GM12878 (cell line): Measurements from ENCODE around the gene RAB22A. TPM values are rescaled to one million over a fixed set of nuclear protein-coding genes. Genes with fewer than 3 reads are reported as not detected.

ENCODE experiments used
- ATAC-seq: fragments of 200-7000 bp; cut with Tn5 transposase; 3 replicates; pipeline ENCODE4 v1.9.1; 2020; ENCODE audit warnings: mild to moderate bottlenecking, moderate library complexity
- BruUV-seq: library from RNA; stranded (reverse); fragments of 400-500 nt; replicated peaks from 2 replicates; lab custom pipeline; 2021; lab: Mats Ljungman, UMichigan
- CTCF ChIA-PET: fragments of 300-600 bp; sonication (Branson Sonifier 250); formaldehyde crosslinking; extraction: SDS; loops from one replicate; lab custom pipeline; 2021; ENCODE audit warnings: inconsistent platforms; lab: Yijun Ruan, JAX
- POLR2A ChIA-PET: fragments of 350-600 bp; formaldehyde crosslinking; extraction: SDS; loops from one replicate; lab custom pipeline; 2021; ENCODE audit warnings: inconsistent platforms; lab: Charles Lee
- RAD21 ChIA-PET: fragments of 300-600 bp; sonication (Branson Sonifier 250); formaldehyde crosslinking; loops from one replicate; lab custom pipeline; 2023; ENCODE audit warnings: antibody characterized with exemption; ENCODE audit not compliant: unreplicated experiment; lab: Charles Lee
- SMC1A ChIA-PET: fragments of 300-600 bp; sonication (Branson Sonifier 250); formaldehyde crosslinking; loops from one replicate; lab custom pipeline; 2023; ENCODE audit not compliant: unreplicated experiment, uncharacterized antibody; lab: Charles Lee
- DNase-seq: peaks from one replicate; pipeline ENCODE4 v3.0.0-alpha.2; 2011; ENCODE audit warnings: low read depth, low spot score
- FAIRE-seq: peaks from 3 replicates; lab custom pipeline; 2011; peaks lifted over from hg19 to GRCh38; lab: Jason Lieb, UNC
- H2AFZ ChIP-seq: 2 replicates; pipeline ENCODE4 v1.6.0; 2011; ENCODE audit warnings: low read depth, low read length, control low read depth; ENCODE audit not compliant: control insufficient read depth
- H3K27ac ChIP-seq: 2 replicates; pipeline ENCODE4 v1.5.1; 2011; ENCODE audit warnings: control low read depth; ENCODE audit not compliant: control insufficient read depth, insufficient read depth
- H3K27me3 ChIP-seq, 2 experiments: replicated peaks in 1 of 2; 2 replicates each; pipeline versions ENCODE4 v1.6.0 to v1.6.1; 2011; ENCODE audit warnings: low read length in 1 of 2; ENCODE audit not compliant: control insufficient read depth in 2 of 2, insufficient read depth in 2 of 2
- H3K36me3 ChIP-seq, 2 experiments: 2 replicates each; pipeline ENCODE4 v1.5.1; 2011; ENCODE audit warnings: low read length in 1 of 2; ENCODE audit not compliant: control insufficient read depth in 2 of 2, insufficient read depth in 2 of 2
- H3K4me1 ChIP-seq: 2 replicates; pipeline ENCODE4 v1.6.1; 2011; ENCODE audit warnings: mild to moderate bottlenecking, low read length, moderate library complexity, mixed read lengths; ENCODE audit not compliant: control insufficient read depth, insufficient read depth
- H3K4me2 ChIP-seq: 2 replicates; pipeline ENCODE4 v1.6.0; 2011; ENCODE audit warnings: control low read depth; ENCODE audit not compliant: control insufficient read depth, insufficient read depth
- H3K4me3 ChIP-seq: fragments of 200-600 bp; sonication (generic); 2 replicates; pipeline ENCODE4 v1.5.1; 2016
- H3K79me2 ChIP-seq: 2 replicates; pipeline ENCODE4 v1.6.0; 2011; ENCODE audit warnings: low read length; ENCODE audit not compliant: control insufficient read depth, insufficient read depth
- H3K9ac ChIP-seq: 2 replicates; pipeline ENCODE4 v1.8.0; 2011; ENCODE audit warnings: low read length, control low read depth, mixed read lengths; ENCODE audit not compliant: control insufficient read depth, insufficient read depth
- H3K9me3 ChIP-seq: replicated peaks from 3 replicates; pipeline ENCODE4 v1.5.1; 2011; ENCODE audit warnings: mild to moderate bottlenecking, low read length; ENCODE audit not compliant: control insufficient read depth, insufficient read depth
- H4K20me1 ChIP-seq: 2 replicates; pipeline ENCODE4 v1.6.0; 2011; ENCODE audit not compliant: control insufficient read depth, insufficient read depth
- ASH2L ChIP-seq: fragments of 300-600, 200-600 bp; sonication (generic); IDR thresholded peaks from 2 replicates; pipeline ENCODE4 v1.6.1; 2017; ENCODE audit warnings: low read depth, mild to moderate bottlenecking, borderline replicate concordance
- BCLAF1 ChIP-seq: fragments of 450-650 bp; IDR thresholded peaks from 2 replicates; pipeline ENCODE4 v1.6.1; 2017; ENCODE audit warnings: antibody characterized with exemption, mild to moderate bottlenecking, moderate library complexity
- BMI1 ChIP-seq: fragments of 450-650 bp; IDR thresholded peaks from 2 replicates; pipeline ENCODE4 v1.6.1; 2016; ENCODE audit warnings: mild to moderate bottlenecking, moderate library complexity, borderline replicate concordance
- CREM ChIP-seq: IDR thresholded peaks from 2 replicates; pipeline ENCODE4 v1.6.1; 2014; ENCODE audit warnings: antibody characterized with exemption, low read depth
- ELK1 ChIP-seq: IDR thresholded peaks from 2 replicates; pipeline ENCODE4 v1.6.1; 2012; ENCODE audit warnings: low read depth, low read length, improper control_type of control experiment
- FOXK2 ChIP-seq: fragments of 450-650 bp; IDR thresholded peaks from 2 replicates; pipeline ENCODE4 v1.6.1; 2017; ENCODE audit warnings: mild to moderate bottlenecking, moderate library complexity
- IKZF1 ChIP-seq: fragments of 450-650 bp; conservative IDR thresholded peaks from 2 replicates; pipeline ENCODE4 v1.6.1; 2017; ENCODE audit warnings: antibody characterized with exemption, mild to moderate bottlenecking
- MAX ChIP-seq: IDR thresholded peaks from 2 replicates; pipeline ENCODE4 v1.6.1; 2012; ENCODE audit warnings: low read depth, low read length, improper control_type of control experiment
- NFIC ChIP-seq: IDR thresholded peaks from 2 replicates; pipeline ENCODE4 v1.6.1; 2012; ENCODE audit warnings: low read depth, mild to moderate bottlenecking, inconsistent platforms, low read length, moderate library complexity
- NR2C1 ChIP-seq: fragments of 450-650 bp; IDR thresholded peaks from 2 replicates; pipeline ENCODE4 v1.6.1; 2017; ENCODE audit warnings: antibody characterized with exemption, mild to moderate bottlenecking, moderate library complexity
- SMARCA5 ChIP-seq: fragments of 450-650 bp; IDR thresholded peaks from 2 replicates; pipeline ENCODE4 v1.6.1; 2017; ENCODE audit warnings: mild to moderate bottlenecking
- SMC3 ChIP-seq: IDR thresholded peaks from 2 replicates; pipeline ENCODE4 v1.6.1; 2011; ENCODE audit warnings: low read length, improper control_type of control experiment, borderline replicate concordance
- ZNF217 ChIP-seq: fragments of 450-650 bp; IDR thresholded peaks from 2 replicates; pipeline ENCODE4 v1.6.1; 2017; ENCODE audit warnings: antibody characterized with exemption, mild to moderate bottlenecking
- ZNF384 ChIP-seq: IDR thresholded peaks from 2 replicates; pipeline ENCODE4 v1.6.1; 2012; ENCODE audit warnings: low read depth, mild to moderate bottlenecking, low read length, improper control_type of control experiment, borderline replicate concordance
- ZNF592 ChIP-seq: fragments of 450-650 bp; IDR thresholded peaks from 2 replicates; pipeline ENCODE4 v1.6.1; 2017; ENCODE audit warnings: mild to moderate bottlenecking, moderate library complexity
- WGBS: methylation state at CpG from one replicate; pipeline ENCODE4 v1.1.6; 2016; ENCODE audit warnings: low lambda C conversion rate; ENCODE audit not compliant: insufficient replicate concordance, insufficient coverage; ENCODE audit errors: missing lambda C conversion rate; 5-methylcytosine and 5-hydroxymethylcytosine counted together
- in situ Hi-C: fragments of 300-500 bp; cut with MboI; formaldehyde crosslinking; loops from 9 replicates; pipeline ENCODE4 v1.14.3; 2018; ENCODE audit warnings: mixed read lengths
- intact Hi-C: fragments of 100-400 bp; cut with micrococcal nuclease; formaldehyde crosslinking; loops from one replicate; pipeline ENCODE4 v1.14.2; 2022; ENCODE audit not compliant: unreplicated experiment
- polyA plus RNA-seq, 11 experiments: library from polyadenylated mRNA; depleted of rRNA in 4 of 11; unstranded in 6 of 11; stranded (reverse) in 5 of 11; fragments of >200 nt; fragmentation: Nextera tagmentation in 4 of 11; fragmentation: Illumina TruSeq in 1 of 11; extraction: Ambion mirVana in 4 of 11; extraction: Trizol in 1 of 11; gene quantifications; 1 replicate in 1 of 11; 2 replicates in 10 of 11; pipeline versions ENCODE4 v1.2.1 to v1.2.3, GENCODE V29; 2011 to 2016; ENCODE audit warnings: inconsistent platforms in 2 of 11, missing spikeins in 2 of 11, low read depth in 1 of 11
- total RNA-seq, 4 experiments: library from RNA; depleted of rRNA in 3 of 4; stranded (reverse); fragments of >200 nt in 3 of 4; fragmentation: Illumina TruSeq in 1 of 4; extraction: Trizol in 1 of 4; gene quantifications; 2 replicates each; pipeline versions ENCODE4 v1.2.1 to v1.2.3, GENCODE V29; 2013 to 2021

Gene RAB22A
- total and polyA plus RNA-seq, 10 of the 15 experiments (the other 5 are each of a cell fraction or from before 2014, with no cell fraction given) = 2.7 to 12.0 (median 10.0) TPM

GRCh38 chr20:58264271-58264670, 45.2 kb upstream of the RAB22A start:
- ATAC-seq (no peak), DNase-seq (no peak), FAIRE-seq (no peak)
- H3K36me3 ChIP-seq = peaks cover 2 to 4% of the 10 kb centered on the region in 2 experiments
- ChIA-PET SMC1A (no interaction called here), RAD21 (interaction anchor here (0.6 kb wide), 1 partner anchor 198 kb away, joined by 3 read pairs; no protein-coding TSS in a partner anchor), CTCF (no interaction called here), POLR2A (no interaction called here)
- H4K20me1 ChIP-seq = no peaks in the 10 kb centered on the region
- no peak overlapping the region for H2AFZ ChIP-seq
- no peaks in the 10 kb centered on the region for H3K9me3 ChIP-seq
- H3K4me1 ChIP-seq = no peaks in the 10 kb centered on the region
- no TSS peak for BruUV-seq
- no peaks in the 10 kb centered on the region for H3K79me2 ChIP-seq
- no peak overlapping the region for H3K4me2 ChIP-seq
- 87% methylated on average over 6 of the region's 6 CpGs for WGBS
- TF ChIP-seq NR2C1 = no peak
- no peak for TF ChIP-seq IKZF1
- TF ChIP-seq SMC3 = no peak
- no peak for TF ChIP-seq ZNF592
- TF ChIP-seq ASH2L = no peak
- TF ChIP-seq BCLAF1 = no peak
- no peak for TF ChIP-seq CREM
- TF ChIP-seq FOXK2 = no peak
- TF ChIP-seq BMI1 = no peak
- no peak for TF ChIP-seq ZNF217
- TF ChIP-seq ELK1 = no peak
- no peak for TF ChIP-seq NFIC
- TF ChIP-seq SMARCA5 = no peak
- no peak for TF ChIP-seq MAX
- no peak for TF ChIP-seq ZNF384
- H3K27me3 ChIP-seq = no peaks in the 10 kb centered on the region
- in situ Hi-C loops (no loop called here), intact Hi-C loops (no loop called here)
- no peak overlapping the region for H3K4me3 ChIP-seq
- H3K27ac ChIP-seq = no peak overlapping the region
- H3K9ac ChIP-seq = no peak overlapping the region
